H1 (cell line): Measurements from ENCODE around the gene ACTL9. TPM values are rescaled to one million over a fixed set of nuclear protein-coding genes. Genes with fewer than 3 reads are reported as not detected.

ENCODE experiments used
- BACH1 ChIP-seq: IDR thresholded peaks from 2 replicates; pipeline ENCODE4 v1.6.1; 2012; ENCODE audit warnings: low read length, improper control_type of control experiment
- CEBPB ChIP-seq: IDR thresholded peaks from 2 replicates; pipeline ENCODE4 v1.6.1; 2012; ENCODE audit warnings: low read depth, low read length
- GTF2F1 ChIP-seq: IDR thresholded peaks from 2 replicates; pipeline ENCODE4 v1.6.1; 2012; ENCODE audit warnings: low read depth, low read length, improper control_type of control experiment, borderline replicate concordance
- KDM5A ChIP-seq: fragments of 200-600 bp; IDR thresholded peaks from 2 replicates; pipeline ENCODE4 v1.7.1; 2012; ENCODE audit warnings: mild to moderate bottlenecking, low read length, inconsistent platforms, mixed read lengths
- NANOG ChIP-seq: IDR thresholded peaks from 2 replicates; pipeline ENCODE4 v1.6.1; 2011; ENCODE audit warnings: low read length, low read depth, mild to moderate bottlenecking, inconsistent platforms; ENCODE audit not compliant: insufficient read depth, poor library complexity, severe bottlenecking
- TCF12 ChIP-seq: IDR thresholded peaks from 2 replicates; pipeline ENCODE4 v1.6.1; 2011; ENCODE audit warnings: low read depth, mild to moderate bottlenecking, low read length
- polyA plus RNA-seq, 7 experiments: library from polyadenylated mRNA; depleted of rRNA in 3 of 7; stranded (reverse) in 5 of 7; unstranded in 2 of 7; fragments of >200 nt in 5 of 7; fragments of 200-250 nt in 2 of 7; gene quantifications; 1 replicate in 5 of 7; 2 replicates in 1 of 7; 4 replicates in 1 of 7; pipeline versions ENCODE4 v1.2.1 to v1.2.3, GENCODE V29; 2011 to 2013; ENCODE audit warnings: missing spikeins in 2 of 7, mixed read lengths in 2 of 7
- total RNA-seq: library from RNA; stranded (reverse); fragmentation: NEBNext Ultra II Directional; extraction: Animal tissue kit (Norgen Biotek cat#: 25700); gene quantifications from 2 replicates; pipeline ENCODE4 v1.2.1, GENCODE V29; 2021

Gene ACTL9
- total and polyA plus RNA-seq, 2 of the 8 experiments (the other 6 are each of a cell fraction or from before 2014, with no cell fraction given): not detected

GRCh38 chr19:8682931-8683330 lies 15.7 kb downstream of the ACTL9 start (continued):
- TF ChIP-seq TCF12: no peak
- no peak for TF ChIP-seq CEBPB
- no peak for TF ChIP-seq BACH1
- no peak for TF ChIP-seq NANOG
- no peak for TF ChIP-seq GTF2F1
- no peak for TF ChIP-seq KDM5A
